Measurements from ENCODE around the gene KLHL29. TPM values are rescaled to one million over a fixed set of nuclear protein-coding genes. Genes with fewer than 3 reads are reported as not detected.

KLHL29 gene
- total RNA-seq, 1 experiment from 2014 or later: 2.4 TPM

DNA sequence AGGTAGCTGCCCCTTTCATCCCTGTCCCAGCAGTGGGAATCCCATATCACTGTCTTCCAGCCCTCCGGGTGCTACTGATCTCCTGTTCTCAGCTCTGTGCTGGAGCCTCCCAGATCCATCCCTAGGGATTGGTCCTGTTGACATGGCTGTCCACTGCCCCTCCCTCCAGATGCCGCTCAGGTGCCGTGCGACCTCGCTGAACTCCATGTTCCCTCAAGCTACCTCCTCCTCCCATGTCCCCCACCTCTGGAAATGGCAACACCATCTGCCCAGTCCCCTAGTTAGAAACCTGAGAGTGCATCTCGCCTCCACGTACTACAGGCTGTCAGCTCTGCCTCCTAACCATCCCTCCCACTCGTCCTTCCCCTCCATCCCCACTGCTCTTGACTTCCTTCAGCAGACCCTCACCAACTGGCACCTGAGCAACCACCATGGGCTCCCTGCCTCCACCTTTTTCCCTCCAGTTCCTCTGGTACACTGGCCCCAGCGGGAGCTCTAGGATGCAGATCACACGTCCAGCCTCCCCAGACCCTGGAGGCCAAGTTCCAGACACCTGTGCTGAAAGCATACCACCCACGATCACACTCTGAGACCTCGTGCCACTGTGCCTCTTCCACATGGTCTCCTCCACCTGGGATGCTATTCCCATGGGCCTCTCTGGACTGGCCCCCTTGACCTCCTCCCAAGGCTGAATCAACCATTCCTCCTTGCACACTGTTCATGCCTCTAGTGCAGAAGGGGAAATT is 106.8 kb downstream of the KLHL29 start:
- H3K9me3 Mint-ChIP-seq: no peaks in the 10 kb centered on the region
- H3T11ph ChIP-seq (ENCODE audit: low read length): no peak overlapping the region
- H2AFZ ChIP-seq (ENCODE audit: low read length): no peak overlapping the region
- DNase-seq: no peak
- no peaks in the 10 kb centered on the region; the same call in 1 of the 2 replicates for H3K27me3 Mint-ChIP-seq (ENCODE audit: low read depth)
- no peaks in the 10 kb centered on the region for H3K79me1 ChIP-seq (ENCODE audit: insufficient read depth, low read depth, low read length, poor library complexity, severe bottlenecking)
- no peak overlapping the region for H4K91ac ChIP-seq (ENCODE audit: insufficient read length, low read depth, low read length)
- no peak overlapping the region for H3K56ac ChIP-seq (ENCODE audit: insufficient read length, low read depth, low read length)
- H3K27ac Mint-ChIP-seq: no peak overlapping the region; a peak in 2 of 7 replicates
- no CpG with 5 or more reads among the region's 12 CpGs for WGBS (ENCODE audit: extremely low coverage, insufficient read length, low lambda C conversion rate)
- H2BK15ac ChIP-seq (ENCODE audit: low read depth, low read length): no peak overlapping the region
- H4K8ac ChIP-seq (replicated peaks; ENCODE audit: insufficient read length, low read depth, low read length): no peak overlapping the region
- H3K14ac ChIP-seq (ENCODE audit: insufficient read depth, low read length): no peak overlapping the region
- H3K9me3 ChIP-seq (ENCODE audit: control insufficient read depth, low read depth, low read length): no peaks in the 10 kb centered on the region
- no peaks in the 10 kb centered on the region for H4K20me1 ChIP-seq (ENCODE audit: control insufficient read depth, insufficient read depth, insufficient read length)
- H2BK5ac ChIP-seq (ENCODE audit: insufficient read length, low read length): no peak overlapping the region
- H3K4me3 Mint-ChIP-seq: no peak overlapping the region
- no peaks in the 10 kb centered on the region for H3K23me2 ChIP-seq (ENCODE audit: insufficient read length, low read depth, low read length, poor library complexity, severe bottlenecking)
- H2AK5ac ChIP-seq (ENCODE audit: insufficient read length, low read length): no peak overlapping the region
- TF ChIP-seq, protein P1, sequence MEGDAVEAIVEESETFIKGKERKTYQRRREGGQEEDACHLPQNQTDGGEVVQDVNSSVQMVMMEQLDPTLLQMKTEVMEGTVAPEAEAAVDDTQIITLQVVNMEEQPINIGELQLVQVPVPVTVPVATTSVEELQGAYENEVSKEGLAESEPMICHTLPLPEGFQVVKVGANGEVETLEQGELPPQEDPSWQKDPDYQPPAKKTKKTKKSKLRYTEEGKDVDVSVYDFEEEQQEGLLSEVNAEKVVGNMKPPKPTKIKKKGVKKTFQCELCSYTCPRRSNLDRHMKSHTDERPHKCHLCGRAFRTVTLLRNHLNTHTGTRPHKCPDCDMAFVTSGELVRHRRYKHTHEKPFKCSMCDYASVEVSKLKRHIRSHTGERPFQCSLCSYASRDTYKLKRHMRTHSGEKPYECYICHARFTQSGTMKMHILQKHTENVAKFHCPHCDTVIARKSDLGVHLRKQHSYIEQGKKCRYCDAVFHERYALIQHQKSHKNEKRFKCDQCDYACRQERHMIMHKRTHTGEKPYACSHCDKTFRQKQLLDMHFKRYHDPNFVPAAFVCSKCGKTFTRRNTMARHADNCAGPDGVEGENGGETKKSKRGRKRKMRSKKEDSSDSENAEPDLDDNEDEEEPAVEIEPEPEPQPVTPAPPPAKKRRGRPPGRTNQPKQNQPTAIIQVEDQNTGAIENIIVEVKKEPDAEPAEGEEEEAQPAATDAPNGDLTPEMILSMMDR (conservative IDR thresholded peaks at IDR 0.05): no peak
- no peak overlapping the region for H3K27ac ChIP-seq (ENCODE audit: insufficient read length, low read depth, low read length)
- H3K27me3 ChIP-seq (ENCODE audit: insufficient read depth, low read length): no peaks in the 10 kb centered on the region; the same call in 1 of the 2 replicates
- H3K9ac ChIP-seq (ENCODE audit: extremely low read depth, insufficient read length, low read length): no peak overlapping the region
- H2BK20ac ChIP-seq (ENCODE audit: low read depth, low read length, poor library complexity, severe bottlenecking): no peak overlapping the region
- H3K79me2 ChIP-seq (ENCODE audit: insufficient read depth, low read length): no peaks in the 10 kb centered on the region
- no peak overlapping the region for H3K4me2 ChIP-seq (ENCODE audit: insufficient read depth, insufficient read length, low read length)
- no peak overlapping the region for H2BK12ac ChIP-seq (ENCODE audit: insufficient read length, low read depth, low read length)
- H3K4me1 ChIP-seq (ENCODE audit: insufficient read depth, low read length): peaks cover 7% of the 10 kb centered on the region; the same call in 1 of the 2 replicates
- no peak overlapping the region for H3K18ac ChIP-seq (ENCODE audit: insufficient read length, low read depth, low read length)
- no peak overlapping the region for H2BK120ac ChIP-seq (ENCODE audit: low read depth, low read length, poor library complexity, severe bottlenecking)
- H3K36me3 Mint-ChIP-seq (ENCODE audit: insufficient read depth in 1 of 3, low read depth in 3 of 3): no peaks in the 10 kb centered on the region
- H4K5ac ChIP-seq (ENCODE audit: insufficient read length, low read depth, low read length): no peak overlapping the region
- H3K23ac ChIP-seq (ENCODE audit: insufficient read length, low read depth, low read length): no peak overlapping the region
- no peak overlapping the region for H3K4ac ChIP-seq (ENCODE audit: low read depth, low read length)
- peaks cover 26 to 27% of the 10 kb centered on the region in 2 experiments for H3K4me1 Mint-ChIP-seq
